Lower leg skin (tissue), 4 donors: Measurements from ENCODE around the gene ACSM5. TPM values are rescaled to one million over a fixed set of nuclear protein-coding genes. Genes with fewer than 3 reads are reported as not detected.
"Not testable (repeated sequence)": the region's sequence is repeated elsewhere in the genome, so short reads cannot be mapped to it uniquely, and the experiment has no call there.

Experiments used
- DNase-seq, 2 donors: peaks; one replicate each; pipeline ENCODE4 v3.0.0-alpha.2; 2019; ENCODE audit warnings: low spot score in 2 of 2
- H3K4me3 ChIP-seq: fragments of 200-600 bp; sonication (generic); 2 replicates; pipeline ENCODE4 v1.5.1; 2017; ENCODE audit warnings: mild to moderate bottlenecking, low read depth; ENCODE audit not compliant: poor library complexity, severe bottlenecking
- POLR2A ChIP-seq, 2 donors: fragments of 450-650 bp; IDR thresholded peaks; one replicate each; pipeline ENCODE4 v1.6.1; 2016 to 2017; ENCODE audit warnings: antibody characterized with exemption in 2 of 2, mild to moderate bottlenecking in 1 of 2, moderate library complexity in 1 of 2
- WGBS, 2 donors: methylation state at CpG; one replicate each; pipeline ENCODE4 v1.1.5; 2018; 5-methylcytosine and 5-hydroxymethylcytosine counted together
- intact Hi-C: fragments of 100-400 bp; cut with DNase I; formaldehyde crosslinking; loops from one replicate; pipeline ENCODE4 v1.15.0; 2023; ENCODE audit warnings: low total_unique reads
- total RNA-seq, 4 donors: library from RNA; depleted of rRNA; stranded (reverse); fragments of >200 nt; gene quantifications; one replicate each; pipeline ENCODE4 v1.1.0, GENCODE V29; 2016
- TF ChIP-seq, protein P1 (sequence below), 3 donors: fragments of 450-650 bp; IDR thresholded peaks; one replicate each; pipeline ENCODE4 v1.5.1; 2016; ENCODE audit warnings: antibody characterized with exemption in 3 of 3, mild to moderate bottlenecking in 3 of 3, moderate library complexity in 2 of 3

Gene ACSM5
- total RNA-seq, 4 donors from 2014 or later, result 1.5 to 5.5 (median 2.9) TPM

DNA sequence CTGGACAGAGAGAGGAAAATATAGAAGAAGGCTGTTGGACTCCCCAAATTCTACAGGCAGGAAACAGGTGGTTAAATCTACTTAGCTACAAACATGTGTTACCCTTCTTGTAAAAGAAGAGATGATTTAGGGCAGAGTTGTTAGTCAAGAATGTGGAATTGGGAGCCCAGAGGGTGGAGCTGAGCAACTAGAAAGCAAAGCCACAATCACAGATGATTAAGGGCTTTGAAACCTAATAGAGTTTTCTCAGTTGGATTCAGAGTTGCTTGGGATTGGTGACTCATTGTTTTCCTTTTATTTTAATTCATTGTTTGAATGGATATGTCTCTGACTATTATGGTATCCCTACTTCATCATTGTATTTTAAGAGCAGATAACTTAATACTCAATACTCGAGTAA is 6.2 kb downstream of the ACSM5 start:
- WGBS, 2 donors, result 68 to 77% methylated on average over 1 of the region's 1 CpG
- intact Hi-C loops, result no loop called here
- H3K4me3 ChIP-seq, result no peak overlapping the region
- DNase-seq, result no peak
- TF ChIP-seq, protein P1, sequence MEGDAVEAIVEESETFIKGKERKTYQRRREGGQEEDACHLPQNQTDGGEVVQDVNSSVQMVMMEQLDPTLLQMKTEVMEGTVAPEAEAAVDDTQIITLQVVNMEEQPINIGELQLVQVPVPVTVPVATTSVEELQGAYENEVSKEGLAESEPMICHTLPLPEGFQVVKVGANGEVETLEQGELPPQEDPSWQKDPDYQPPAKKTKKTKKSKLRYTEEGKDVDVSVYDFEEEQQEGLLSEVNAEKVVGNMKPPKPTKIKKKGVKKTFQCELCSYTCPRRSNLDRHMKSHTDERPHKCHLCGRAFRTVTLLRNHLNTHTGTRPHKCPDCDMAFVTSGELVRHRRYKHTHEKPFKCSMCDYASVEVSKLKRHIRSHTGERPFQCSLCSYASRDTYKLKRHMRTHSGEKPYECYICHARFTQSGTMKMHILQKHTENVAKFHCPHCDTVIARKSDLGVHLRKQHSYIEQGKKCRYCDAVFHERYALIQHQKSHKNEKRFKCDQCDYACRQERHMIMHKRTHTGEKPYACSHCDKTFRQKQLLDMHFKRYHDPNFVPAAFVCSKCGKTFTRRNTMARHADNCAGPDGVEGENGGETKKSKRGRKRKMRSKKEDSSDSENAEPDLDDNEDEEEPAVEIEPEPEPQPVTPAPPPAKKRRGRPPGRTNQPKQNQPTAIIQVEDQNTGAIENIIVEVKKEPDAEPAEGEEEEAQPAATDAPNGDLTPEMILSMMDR (IDR thresholded peaks at IDR 0.05), result no peak
- TF ChIP-seq POLR2A (IDR thresholded peaks at IDR 0.05), result no peak

DNA sequence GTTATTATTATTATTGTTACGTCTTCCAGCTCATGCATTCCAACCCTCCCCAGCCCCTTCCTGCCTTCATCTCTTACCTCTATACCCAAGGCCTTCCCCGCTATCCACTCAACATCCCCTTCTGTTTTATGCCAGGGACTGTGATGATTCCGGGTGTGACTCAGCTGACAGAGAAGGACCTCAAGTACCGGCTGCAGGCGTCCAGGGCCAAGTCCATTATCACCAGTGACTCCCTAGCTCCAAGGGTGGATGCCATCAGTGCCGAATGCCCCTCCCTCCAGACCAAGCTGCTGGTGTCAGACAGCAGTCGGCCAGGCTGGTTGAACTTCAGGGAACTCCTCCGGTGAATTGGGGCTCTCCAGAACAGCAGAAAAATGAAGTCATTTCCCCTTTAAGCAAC is 9.8 kb downstream of the ACSM5 start:
- WGBS, 2 donors, result 85 to 87% methylated on average over 8 of the region's 8 CpGs
- H3K4me3 ChIP-seq, intact Hi-C loops, DNase-seq: not testable (repeated sequence)

DNA sequence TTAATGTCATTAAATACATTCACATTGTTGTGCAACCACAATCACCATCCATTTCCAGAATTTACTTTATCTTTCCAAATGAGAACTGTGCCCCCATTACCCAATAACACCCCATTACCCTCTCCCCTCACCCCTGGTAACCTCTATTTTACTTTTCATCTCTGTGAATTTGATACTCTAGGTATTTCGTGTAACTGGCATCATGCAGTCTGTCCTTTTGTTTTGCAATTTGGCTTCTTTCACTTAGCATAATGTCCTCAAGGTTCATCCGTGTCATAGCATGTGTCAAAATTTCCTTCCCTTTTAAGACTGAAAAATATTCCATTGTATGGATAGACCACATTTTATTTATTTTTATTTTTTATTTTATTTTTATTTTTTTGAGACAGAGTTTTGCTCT is 12.4 kb downstream of the ACSM5 start:
- DNase-seq, intact Hi-C loops, H3K4me3 ChIP-seq: not testable (repeated sequence)
- 67 to 69% methylated on average over 2 of the region's 2 CpGs for WGBS, 2 donors

DNA sequence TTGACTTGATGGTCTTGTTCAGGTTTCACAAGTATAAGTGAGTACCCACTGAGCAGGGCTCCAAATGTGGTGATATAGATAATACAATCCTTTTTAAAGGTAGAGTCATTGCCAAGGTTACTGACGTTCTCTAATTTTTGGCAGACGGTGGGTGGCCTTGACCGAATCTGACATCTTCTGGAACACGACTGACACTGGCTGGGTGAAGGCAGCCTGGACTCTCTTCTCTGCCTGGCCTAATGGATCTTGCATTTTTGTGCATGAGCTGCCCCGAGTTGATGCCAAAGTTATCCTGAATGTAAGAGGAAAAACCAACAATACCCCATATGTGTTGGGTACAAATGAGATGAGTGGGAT is 14.4 kb downstream of the ACSM5 start:
- H3K4me3 ChIP-seq, DNase-seq, intact Hi-C loops: not testable (repeated sequence)
- 87 to 90% methylated on average over 5 of the region's 5 CpGs for WGBS, 2 donors

DNA sequence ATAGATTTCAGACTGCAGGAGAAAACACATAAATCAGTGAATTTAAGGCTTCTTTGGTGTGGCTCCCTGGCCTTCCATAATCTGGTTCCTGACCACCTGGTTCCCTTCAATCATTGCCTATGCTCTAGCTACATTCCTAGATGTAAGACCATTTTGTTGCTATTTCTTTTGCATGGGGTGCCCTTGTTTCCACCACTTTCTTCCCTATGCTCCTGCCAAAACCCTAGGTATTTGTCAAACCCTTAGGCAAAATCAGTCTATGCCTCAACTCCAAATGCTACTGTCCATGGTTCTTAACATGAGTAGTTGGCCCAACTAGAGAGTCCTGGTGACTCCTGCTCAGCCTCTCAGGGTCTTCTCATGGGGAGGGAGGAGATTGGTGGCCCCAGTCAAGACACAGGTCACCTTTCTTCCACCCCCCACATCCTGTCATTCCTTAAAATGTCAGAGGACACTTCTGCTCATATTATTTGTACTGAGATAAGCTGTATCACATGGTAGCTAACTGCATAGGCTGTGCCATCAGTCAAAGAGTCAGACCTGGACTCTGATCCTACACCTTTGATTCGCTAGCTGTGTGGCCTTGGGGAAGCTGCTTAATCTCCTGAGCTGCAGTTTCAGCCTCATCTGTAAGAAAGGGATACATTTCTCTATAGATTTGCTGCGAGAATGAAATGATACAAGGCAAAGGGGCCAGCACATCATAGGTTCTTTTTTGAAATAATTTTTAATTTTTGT is 15.0 kb downstream of the ACSM5 start:
- DNase-seq, result no peak
- intact Hi-C loops, result no loop called here
- TF ChIP-seq, protein P1 (IDR thresholded peaks at IDR 0.05), result no peak
- no peak for TF ChIP-seq POLR2A (IDR thresholded peaks at IDR 0.05)
- WGBS, 2 donors, result 69 to 74% methylated on average over 2 of the region's 2 CpGs
- no peak overlapping the region for H3K4me3 ChIP-seq

DNA sequence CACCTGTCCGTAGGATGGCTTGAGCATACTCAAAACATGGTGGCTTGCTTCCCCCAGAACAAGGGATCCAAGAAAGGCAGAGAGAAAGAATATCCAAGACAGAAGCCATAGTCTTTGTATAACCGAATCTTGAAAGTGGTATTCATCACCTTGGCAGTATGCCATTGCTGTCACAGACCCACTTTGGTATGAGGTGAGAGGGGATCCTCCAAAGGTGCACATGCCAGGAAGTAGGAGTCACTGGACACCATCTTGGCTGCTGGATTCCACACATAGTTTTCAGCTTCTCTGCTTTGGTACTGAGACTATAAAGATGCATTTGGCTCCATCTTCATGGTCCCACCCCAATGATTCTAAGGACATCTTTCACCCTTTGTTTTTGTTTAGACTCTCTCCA is 18.1 kb downstream of the ACSM5 start:
- WGBS, 2 donors, result 43 to 51% methylated on average over 2 of the region's 2 CpGs
- intact Hi-C loops, DNase-seq, H3K4me3 ChIP-seq: not testable (repeated sequence)

DNA sequence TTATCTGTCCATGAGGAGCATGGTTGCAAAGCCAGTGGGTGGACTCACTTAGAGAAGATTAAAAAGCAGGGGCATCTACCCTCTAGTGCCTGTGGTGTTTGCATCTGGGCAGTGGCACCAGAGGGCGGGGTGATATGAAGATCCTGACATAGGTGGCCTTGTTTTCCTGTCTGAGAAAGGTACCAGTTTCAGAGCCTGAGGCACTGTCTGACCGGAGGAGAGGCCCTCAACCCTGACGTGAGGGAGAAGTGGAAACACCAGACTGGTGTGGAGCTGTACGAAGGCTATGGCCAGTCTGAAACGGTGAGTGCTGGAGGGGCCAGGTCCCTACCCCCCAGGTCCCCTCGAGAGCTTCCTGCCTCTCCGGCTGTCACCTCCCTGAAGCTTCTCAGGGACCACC is 20.2 kb downstream of the ACSM5 start:
- intact Hi-C loops, DNase-seq, H3K4me3 ChIP-seq: not testable (repeated sequence)
- 58 to 71% methylated on average over 7 of the region's 7 CpGs for WGBS, 2 donors

DNA sequence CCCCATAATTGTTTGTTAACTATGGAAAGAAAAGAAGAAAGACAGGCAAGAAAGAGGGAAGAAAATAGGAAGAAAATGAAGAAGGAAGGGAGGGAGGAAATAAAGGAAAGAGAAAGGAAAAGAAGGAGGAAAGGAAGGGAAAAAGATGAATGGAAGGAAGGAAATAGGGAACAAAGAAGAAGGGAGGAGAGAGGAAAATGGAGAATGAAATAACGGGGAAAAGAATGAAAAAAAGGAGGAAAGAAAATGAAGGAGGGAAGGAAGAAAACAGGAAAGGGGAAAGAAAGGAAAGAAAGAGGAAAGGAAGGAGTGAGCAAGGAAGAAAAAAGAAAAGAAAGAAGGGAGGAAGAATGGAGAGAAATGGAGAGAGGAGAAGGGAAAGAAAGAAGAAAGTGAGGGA is 21.1 kb downstream of the ACSM5 start:
- H3K4me3 ChIP-seq, intact Hi-C loops, DNase-seq: not testable (repeated sequence)
- 84 to 89% methylated on average over 1 of the region's 1 CpG for WGBS, 2 donors

DNA sequence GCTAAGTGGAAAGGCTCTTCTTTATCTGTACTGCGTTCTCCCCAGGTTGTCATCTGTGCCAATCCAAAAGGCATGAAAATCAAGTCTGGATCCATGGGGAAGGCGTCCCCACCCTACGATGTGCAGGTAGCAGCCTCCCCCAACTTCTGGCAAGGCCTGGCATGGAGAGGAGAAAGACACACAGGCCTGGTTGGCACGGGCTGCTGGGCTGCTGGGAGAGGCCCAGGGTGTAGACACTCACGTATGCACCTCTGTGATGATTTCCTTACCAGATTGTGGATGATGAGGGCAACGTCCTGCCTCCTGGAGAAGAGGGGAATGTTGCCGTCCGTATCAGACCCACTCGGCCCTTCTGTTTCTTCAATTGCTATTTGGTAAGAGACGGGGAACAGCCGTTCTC is 21.6 kb downstream of the ACSM5 start:
- no peak for DNase-seq
- 68% methylated on average over 11 of the region's 11 CpGs for WGBS, 2 donors
- no peak for TF ChIP-seq POLR2A (IDR thresholded peaks at IDR 0.05)
- TF ChIP-seq, protein P1 (IDR thresholded peaks at IDR 0.05), result no peak
- intact Hi-C loops, result no loop called here
- no peak overlapping the region for H3K4me3 ChIP-seq

DNA sequence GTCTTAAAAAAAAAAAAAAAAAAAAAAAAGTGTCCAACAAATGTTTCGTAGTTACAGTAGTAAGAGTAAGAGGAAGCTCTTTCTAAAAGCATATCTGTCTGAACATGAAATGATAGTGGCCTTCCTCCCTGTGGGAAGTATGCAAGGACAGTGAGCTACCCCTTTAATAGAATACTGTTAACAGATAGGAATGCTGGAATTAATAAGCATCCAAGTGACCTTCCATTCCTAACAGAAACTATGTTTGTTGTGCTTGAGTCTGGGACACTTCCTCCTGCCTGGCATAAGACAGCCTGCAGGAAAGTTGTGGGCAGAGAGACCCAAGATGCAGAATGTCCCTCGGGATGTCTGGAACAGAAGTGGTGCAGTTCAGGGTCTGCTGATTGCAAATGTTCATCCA is 29.6 kb downstream of the ACSM5 start:
- H3K4me3 ChIP-seq, intact Hi-C loops, DNase-seq: not testable (repeated sequence)
- WGBS, 2 donors, result 0 to 48% methylated on average over 1 to 2 of the region's 2 CpGs

DNA sequence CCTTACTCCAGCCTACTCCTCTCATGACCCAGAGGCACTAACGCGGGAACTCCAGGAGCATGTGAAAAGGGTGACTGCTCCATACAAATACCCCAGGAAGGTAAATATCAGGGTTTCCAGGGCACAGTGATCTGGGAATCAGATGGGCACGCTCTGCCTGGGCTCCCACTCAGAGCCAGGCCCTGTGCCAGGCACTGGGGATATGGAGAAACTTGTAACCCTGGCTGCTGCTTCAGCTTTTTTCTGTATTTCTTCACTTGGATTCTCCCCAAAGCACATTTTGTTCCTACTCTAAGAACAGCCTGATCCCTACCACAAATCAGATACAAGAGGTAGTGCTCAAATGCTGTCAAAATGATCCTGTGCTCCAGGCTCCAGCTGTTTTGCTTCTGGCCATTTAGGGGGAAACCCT is 30.5 kb downstream of the ACSM5 start:
- 10 to 59% methylated on average over 3 of the region's 3 CpGs for WGBS, 2 donors
- H3K4me3 ChIP-seq, intact Hi-C loops: not testable (repeated sequence)
- peak in 1 of 2 donors; percentile 30 for DNase-seq

DNA sequence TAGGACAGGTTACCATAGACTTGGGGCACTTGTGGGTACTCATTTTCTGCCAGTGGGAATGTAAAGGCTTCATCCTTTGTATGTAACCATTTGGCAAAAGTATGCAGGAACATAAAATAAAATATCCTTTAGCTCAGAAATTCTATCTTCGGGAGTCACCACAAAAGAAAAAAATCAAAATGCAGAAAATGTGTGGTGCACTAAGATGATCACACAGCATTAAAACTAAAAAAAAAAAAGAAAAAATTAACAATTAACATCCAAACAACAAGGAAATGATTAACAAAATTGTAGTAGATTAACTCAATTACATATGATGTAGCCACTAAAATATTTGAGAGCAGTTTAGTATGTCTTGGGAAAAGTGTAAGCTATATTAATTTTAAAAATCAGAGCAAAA is 31.4 kb downstream of the ACSM5 start:
- DNase-seq, intact Hi-C loops, H3K4me3 ChIP-seq: not testable (repeated sequence)
- whole genome bisulfite sequencing, 2 donors, result 54 to 67% methylated on average over 1 of the region's 1 CpG
